Thyroid gland (tissue), 4 donors: Measurements from ENCODE around the gene ZRSR2. TPM values are rescaled to one million over a fixed set of nuclear protein-coding genes. Genes with fewer than 3 reads are reported as not detected.

ENCODE experiments used
- DNase-seq, 2 donors: peaks; one replicate each; pipeline ENCODE4 v3.0.0-alpha.2; 2019
- H3K27ac ChIP-seq, 3 donors: fragments of 200-600 bp; sonication (generic); 1 replicate in 2 of 3; 2 replicates in 1 of 3; pipeline ENCODE4 v1.5.1; 2016 to 2019; ENCODE audit warnings: mild to moderate bottlenecking in 1 of 3, moderate library complexity in 1 of 3
- H3K27me3 ChIP-seq: fragments of 200-600 bp; sonication (generic); one replicate; pipeline ENCODE4 v1.5.1; 2019
- H3K36me3 ChIP-seq, 2 donors: fragments of 200-600 bp; sonication (generic); one replicate each; pipeline ENCODE4 v1.5.1; 2016 to 2019
- H3K4me1 ChIP-seq, 2 donors: fragments of 200-600 bp; sonication (generic); one replicate each; pipeline ENCODE4 v1.5.1; 2017 to 2019
- H3K4me3 ChIP-seq, 3 donors: fragments of 200-600 bp; sonication (generic); replicated peaks in 1 of 3; 1 replicate in 2 of 3; 2 replicates in 1 of 3; pipeline ENCODE4 v1.5.1; 2016; ENCODE audit warnings: mild to moderate bottlenecking in 1 of 3
- H3K9me3 ChIP-seq: fragments of 200-600 bp; sonication (generic); one replicate; pipeline ENCODE4 v1.5.1; 2017
- CTCF ChIP-seq, 6 experiments: fragments of 200-600 bp in 3 of 6; fragments of 450-650 bp in 3 of 6; sonication (generic) in 3 of 6; IDR thresholded peaks; one replicate each; pipeline ENCODE4 v1.5.1; 2016 to 2019; ENCODE audit warnings: antibody characterized with exemption in 6 of 6, mild to moderate bottlenecking in 2 of 6, inconsistent platforms in 1 of 6, moderate library complexity in 1 of 6
- POLR2A ChIP-seq, 2 donors: fragments of 450-650 bp; IDR thresholded peaks; one replicate each; pipeline ENCODE4 v1.6.1; 2017; ENCODE audit warnings: antibody characterized with exemption in 2 of 2, mild to moderate bottlenecking in 2 of 2, moderate library complexity in 1 of 2
- WGBS, 2 donors: methylation state at CpG; one replicate each; pipeline ENCODE4 v1.1.5; 2017; 5-methylcytosine and 5-hydroxymethylcytosine counted together
- intact Hi-C: fragments of 100-400 bp; cut with DNase I; formaldehyde crosslinking; loops from one replicate; pipeline ENCODE4 v1.15.1; 2023
- total RNA-seq, 4 donors: library from RNA; depleted of rRNA; stranded (reverse); fragments of >200 nt; gene quantifications; one replicate each; pipeline ENCODE4 v1.2.3, GENCODE V29; 2016

The ZRSR2 gene
- total RNA-seq, 4 donors from 2014 or later = 3.3 to 106 (median 13.2) TPM

GRCh38 chrX:15804563-15804962, 14.3 kb downstream of the ZRSR2 start:
- H3K36me3 ChIP-seq = peaks cover 24 to 31% of the 10 kb centered on the region in 2 donors
- no peaks in the 10 kb centered on the region for H3K27me3 ChIP-seq
- no peak overlapping the region for H3K27ac ChIP-seq
- H3K9me3 ChIP-seq = no peaks in the 10 kb centered on the region
- H3K4me1 ChIP-seq = no peaks in the 10 kb centered on the region
- TF ChIP-seq CTCF (IDR thresholded peaks at IDR 0.05) (no peak), POLR2A (IDR thresholded peaks at IDR 0.05) (no peak)
- no peak overlapping the region for H3K4me3 ChIP-seq
- intact Hi-C loops = no loop called here
- DNase-seq = no peak

- Histone ChIP-seq H3K4me3 (no peak overlapping the region), H3K9me3 (no peaks in the 10 kb centered on the region), H3K27me3 (no peaks in the 10 kb centered on the region), H3K4me1 (no peaks in the 10 kb centered on the region), H3K36me3 (peaks cover 30 to 31% of the 10 kb centered on the region in 2 donors), H3K27ac (no peak overlapping the region)
- no peak for DNase-seq
- TF ChIP-seq POLR2A (IDR thresholded peaks at IDR 0.05) (no peak), CTCF (IDR thresholded peaks at IDR 0.05) (no peak)
- WGBS, 2 donors = 95 to 98% methylated on average over 4 of the region's 4 CpGs
- intact Hi-C loops = no loop called here
Observed at GRCh38 chrX:15808254-15808653, 18.0 kb downstream of the ZRSR2 start.

GRCh38 chrX:15812192-15812938, 22.1 kb downstream of the ZRSR2 start:
- no peaks in the 10 kb centered on the region for H3K4me1 ChIP-seq
- no peaks in the 10 kb centered on the region for H3K27me3 ChIP-seq
- no peak overlapping the region for H3K4me3 ChIP-seq
- 94% methylated on average over 8 of the region's 8 CpGs for WGBS, 2 donors
- DNase-seq = no peak
- intact Hi-C loops = no loop called here
- no peaks in the 10 kb centered on the region for H3K9me3 ChIP-seq
- TF ChIP-seq CTCF (IDR thresholded peaks at IDR 0.05) (no peak), POLR2A (IDR thresholded peaks at IDR 0.05) (no peak)
- no peak overlapping the region for H3K27ac ChIP-seq
- H3K36me3 ChIP-seq = peaks cover 21 to 33% of the 10 kb centered on the region in 2 donors

GRCh38 chrX:15813416-15813815, 23.1 kb downstream of the ZRSR2 start:
- intact Hi-C loops = no loop called here

More at GRCh38 chrX:15813416-15813815, 23.1 kb downstream of the ZRSR2 start:
- Histone ChIP-seq H3K27me3 (no peaks in the 10 kb centered on the region), H3K4me1 (no peaks in the 10 kb centered on the region), H3K9me3 (no peaks in the 10 kb centered on the region), H3K36me3 (peaks cover 23 to 36% of the 10 kb centered on the region in 2 donors), H3K27ac (no peak overlapping the region), H3K4me3 (no peak overlapping the region)
- DNase-seq = no peak
- 100% methylated on average over 1 of the region's 1 CpG; no CpG with 5 or more reads in 1 of the 2 donors for WGBS, 2 donors
- TF ChIP-seq CTCF (IDR thresholded peaks at IDR 0.05) (no peak), POLR2A (IDR thresholded peaks at IDR 0.05) (no peak)
